ENCODE data around the gene FOXP1.

- TF ChIP-seq POLR2AphosphoS5 (IDR thresholded peaks at IDR 0.05; ENCODE audit: low read depth, low read length) (no peak), POLR2A (IDR thresholded peaks at IDR 0.05; ENCODE audit: low read depth, low read length) (no peak)
Observed at GRCh38 chr3:71582612-71583565, 639 bp downstream of the FOXP1 start.

All from GM12892 (cell line).